Breast epithelium (tissue), 4 donors: ENCODE measurements around the gene TRMT44. TPM values are rescaled to one million over a fixed set of nuclear protein-coding genes. Genes with fewer than 3 reads are reported as not detected.

Experiments
- DNase-seq, 2 donors: peaks; one replicate each; pipeline ENCODE4 v3.0.0-alpha.2; 2019; ENCODE audit warnings: low spot score in 2 of 2
- H3K27ac ChIP-seq, 2 donors: fragments of 200-600 bp; sonication (generic) in 1 of 2; one replicate each; pipeline ENCODE4 v1.5.1; 2016 to 2019; ENCODE audit warnings: mild to moderate bottlenecking in 1 of 2
- H3K27me3 ChIP-seq, 2 donors: fragments of 200-600 bp; sonication (generic) in 1 of 2; one replicate each; pipeline versions ENCODE4 v1.5.1 to v1.6.0; 2017 to 2019; ENCODE audit warnings: control low read depth in 1 of 2, mild to moderate bottlenecking in 1 of 2
- H3K36me3 ChIP-seq: fragments of 200-600 bp; one replicate; pipeline ENCODE4 v1.5.1; 2019
- H3K4me1 ChIP-seq, 2 donors: fragments of 200-600 bp; sonication (generic); one replicate each; pipeline ENCODE4 v1.5.1; 2016 to 2019; ENCODE audit warnings: control low read depth in 1 of 2
- H3K4me3 ChIP-seq, 3 donors: fragments of 200-600 bp; sonication (generic); 1 replicate in 2 of 3; 2 replicates in 1 of 3; pipeline ENCODE4 v1.5.1; 2016 to 2019; ENCODE audit warnings: mild to moderate bottlenecking in 3 of 3, moderate library complexity in 2 of 3
- H3K9me3 ChIP-seq, 2 donors: fragments of 200-600 bp; sonication (generic) in 1 of 2; one replicate each; pipeline ENCODE4 v1.5.1; 2016 to 2019; ENCODE audit warnings: control low read depth in 1 of 2
- POLR2A ChIP-seq: fragments of 450-650 bp; IDR thresholded peaks from one replicate; pipeline ENCODE4 v1.6.1; 2016; ENCODE audit warnings: antibody characterized with exemption, mild to moderate bottlenecking, moderate library complexity
- POLR2AphosphoS5 ChIP-seq, 3 donors: sonication (generic); formaldehyde crosslinking; IDR thresholded peaks; one replicate each; pipeline ENCODE4 v1.6.1; 2017; ENCODE audit warnings: antibody characterized with exemption in 3 of 3
- intact Hi-C: fragments of 100-400 bp; cut with DNase I; formaldehyde crosslinking; loops from one replicate; pipeline ENCODE4 v1.15.1; 2023; ENCODE audit warnings: low total_unique reads
- total RNA-seq, 3 donors: library from RNA; depleted of rRNA; stranded (reverse); fragments of >200 nt; gene quantifications; one replicate each; pipeline ENCODE4 v1.1.0, GENCODE V29; 2016
- TF ChIP-seq, protein P1 (sequence below), 3 donors: fragments of 450-650 bp; IDR thresholded peaks; one replicate each; pipeline ENCODE4 v1.5.1; 2016 to 2017; ENCODE audit warnings: antibody characterized with exemption in 3 of 3, mild to moderate bottlenecking in 3 of 3, moderate library complexity in 3 of 3

TRMT44 gene
- total RNA-seq, 3 donors from 2014 or later: 24.6 to 47.7 (median 28.2) TPM

DNA sequence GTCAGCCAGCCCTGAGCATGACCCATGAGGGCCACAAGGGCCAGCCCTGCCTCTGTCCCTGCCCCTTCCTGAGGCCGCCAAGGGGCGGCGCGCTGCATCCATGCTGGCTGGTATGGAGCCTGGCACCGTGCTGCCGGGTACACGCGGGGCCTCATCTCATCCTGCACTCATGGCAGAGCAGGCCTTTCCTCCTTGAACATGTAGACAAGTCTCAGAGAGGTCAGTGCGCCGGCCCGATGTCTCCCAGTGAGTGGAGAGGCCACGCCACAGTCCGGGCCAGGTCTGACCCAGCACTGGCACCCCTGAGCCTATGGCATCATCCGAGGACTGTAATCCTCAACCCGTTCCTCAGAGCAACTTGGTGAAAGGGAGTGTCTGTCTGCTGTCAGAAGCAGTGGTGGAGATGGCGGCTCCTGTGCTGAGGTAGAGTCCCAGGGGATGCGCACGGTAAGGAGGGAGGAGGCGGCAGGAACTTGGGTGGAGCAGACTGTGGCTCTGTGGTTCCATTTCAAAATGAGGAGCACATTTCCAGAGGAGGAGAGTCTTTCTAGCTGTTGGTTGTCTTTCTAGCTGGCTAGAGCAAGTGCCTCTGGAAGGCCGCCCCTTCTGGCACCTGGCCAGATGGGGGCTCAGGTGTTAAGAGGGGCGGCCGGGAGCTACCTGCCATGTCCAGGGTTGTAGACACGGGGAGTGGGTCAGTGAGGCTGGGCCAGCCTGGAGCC lies 32.8 kb downstream of the TRMT44 start:
- H3K4me3 ChIP-seq: peak overlapping the region in 1 of 3 donors; percentile 12
- H3K4me1 ChIP-seq: peaks cover 3 to 4% of the 10 kb centered on the region in 2 donors
- no peak for DNase-seq
- intact Hi-C loops: loop anchor here (5.0 kb wide), 1 partner anchor 114 kb away; no protein-coding TSS in a partner anchor
- H3K9me3 ChIP-seq: no peaks in the 10 kb centered on the region
- peak overlapping the region; percentile 67 to 90 for H3K27ac ChIP-seq
- no peaks in the 10 kb centered on the region for H3K27me3 ChIP-seq
- TF ChIP-seq POLR2AphosphoS5 (IDR thresholded peaks at IDR 0.05): no peak
- TF ChIP-seq, protein P1, sequence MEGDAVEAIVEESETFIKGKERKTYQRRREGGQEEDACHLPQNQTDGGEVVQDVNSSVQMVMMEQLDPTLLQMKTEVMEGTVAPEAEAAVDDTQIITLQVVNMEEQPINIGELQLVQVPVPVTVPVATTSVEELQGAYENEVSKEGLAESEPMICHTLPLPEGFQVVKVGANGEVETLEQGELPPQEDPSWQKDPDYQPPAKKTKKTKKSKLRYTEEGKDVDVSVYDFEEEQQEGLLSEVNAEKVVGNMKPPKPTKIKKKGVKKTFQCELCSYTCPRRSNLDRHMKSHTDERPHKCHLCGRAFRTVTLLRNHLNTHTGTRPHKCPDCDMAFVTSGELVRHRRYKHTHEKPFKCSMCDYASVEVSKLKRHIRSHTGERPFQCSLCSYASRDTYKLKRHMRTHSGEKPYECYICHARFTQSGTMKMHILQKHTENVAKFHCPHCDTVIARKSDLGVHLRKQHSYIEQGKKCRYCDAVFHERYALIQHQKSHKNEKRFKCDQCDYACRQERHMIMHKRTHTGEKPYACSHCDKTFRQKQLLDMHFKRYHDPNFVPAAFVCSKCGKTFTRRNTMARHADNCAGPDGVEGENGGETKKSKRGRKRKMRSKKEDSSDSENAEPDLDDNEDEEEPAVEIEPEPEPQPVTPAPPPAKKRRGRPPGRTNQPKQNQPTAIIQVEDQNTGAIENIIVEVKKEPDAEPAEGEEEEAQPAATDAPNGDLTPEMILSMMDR (IDR thresholded peaks at IDR 0.05): no peak
- no peak for TF ChIP-seq POLR2A
- H3K36me3 ChIP-seq: no peaks in the 10 kb centered on the region

DNA sequence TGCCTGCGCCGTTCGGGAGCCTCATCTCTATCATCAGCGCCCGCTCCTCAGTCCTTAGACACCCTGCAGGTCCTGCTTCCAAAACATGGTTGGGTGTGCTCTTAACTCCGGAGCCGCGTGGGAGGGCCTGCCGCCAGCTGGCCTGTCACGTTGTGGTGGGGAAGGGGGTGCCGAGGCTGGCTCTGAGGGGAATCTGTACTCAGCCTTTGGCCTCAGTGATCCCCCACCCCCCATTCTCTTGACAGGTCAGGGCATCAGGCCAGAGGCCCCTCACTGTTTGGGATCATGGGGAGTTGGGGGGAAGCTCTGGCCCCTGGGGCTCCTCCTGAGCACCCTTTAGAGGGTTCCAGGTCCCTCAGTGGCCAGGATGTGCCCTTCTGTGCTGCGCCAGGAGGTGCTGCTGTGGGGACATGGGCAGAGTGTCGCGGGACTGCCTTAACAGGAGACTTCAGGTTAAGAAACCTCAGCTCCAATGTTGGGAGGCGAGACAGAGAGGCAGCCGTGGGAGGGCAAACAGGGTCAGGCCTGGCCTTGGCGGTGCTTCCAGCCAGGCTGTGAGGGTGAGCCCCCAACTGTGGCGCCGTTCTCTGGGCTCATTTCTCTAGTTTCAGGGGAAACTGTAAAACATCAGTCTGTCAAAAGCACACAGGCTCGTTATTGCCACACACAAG lies 33.5 kb downstream of the TRMT44 start:
- intact Hi-C loops: loop anchor here (5.0 kb wide), 1 partner anchor 113 kb away; no protein-coding TSS in a partner anchor
- TF ChIP-seq POLR2A (no peak), POLR2AphosphoS5 (IDR thresholded peaks at IDR 0.05) (no peak)
- TF ChIP-seq, protein P1 (IDR thresholded peaks at IDR 0.05): no peak
- H3K27me3 ChIP-seq: no peaks in the 10 kb centered on the region
- no peak for DNase-seq
- H3K4me1 ChIP-seq: peaks cover 3 to 4% of the 10 kb centered on the region in 2 donors
- no peaks in the 10 kb centered on the region for H3K9me3 ChIP-seq
- peak overlapping the region in 1 of 3 donors; percentile 8 for H3K4me3 ChIP-seq
- H3K36me3 ChIP-seq: no peaks in the 10 kb centered on the region
- H3K27ac ChIP-seq: peak overlapping the region; percentile 67 to 90

DNA sequence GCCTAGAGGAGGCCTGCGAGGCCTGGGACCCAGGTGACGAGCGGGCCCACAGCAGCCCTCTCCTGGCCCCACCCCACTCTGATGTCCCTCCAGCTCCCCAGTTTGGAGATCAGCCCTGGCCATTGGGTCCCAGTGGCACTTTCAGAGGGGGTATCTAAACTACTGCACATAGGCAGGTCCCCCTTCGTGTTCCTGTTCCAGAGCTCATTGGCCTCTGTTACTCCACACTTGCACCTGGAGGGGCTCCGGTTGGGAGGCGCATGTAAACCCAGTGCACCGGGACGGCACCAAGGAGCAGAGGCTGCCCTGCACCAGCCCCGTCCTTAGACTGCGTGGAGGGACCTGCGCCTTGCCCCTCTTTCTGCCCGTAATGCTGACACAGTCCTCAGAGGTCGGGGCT lies 34.3 kb downstream of the TRMT44 start:
- Histone ChIP-seq H3K36me3 (no peaks in the 10 kb centered on the region), H3K4me3 (no peak overlapping the region), H3K9me3 (no peaks in the 10 kb centered on the region), H3K27me3 (no peaks in the 10 kb centered on the region), H3K27ac (peak overlapping the region; percentile 67 to 90), H3K4me1 (peaks cover 3 to 4% of the 10 kb centered on the region in 2 donors)
- intact Hi-C loops: loop anchor here (5.0 kb wide), 1 partner anchor 112 kb away; no protein-coding TSS in a partner anchor
- TF ChIP-seq, protein P1 (IDR thresholded peaks at IDR 0.05): no peak
- TF ChIP-seq POLR2AphosphoS5 (IDR thresholded peaks at IDR 0.05): no peak
- no peak for TF ChIP-seq POLR2A
- DNase-seq: no peak

GRCh38 chr4:8475751-8476575 lies 35.4 kb downstream of the TRMT44 start:
- DNase-seq: no peak
- TF ChIP-seq, protein P1 (IDR thresholded peaks at IDR 0.05): no peak
- Histone ChIP-seq H3K9me3 (no peaks in the 10 kb centered on the region), H3K36me3 (no peaks in the 10 kb centered on the region), H3K4me3 (no peak overlapping the region), H3K4me1 (peaks cover 3 to 4% of the 10 kb centered on the region in 2 donors), H3K27ac (no peak overlapping the region), H3K27me3 (no peaks in the 10 kb centered on the region)
- intact Hi-C loops: no loop called here
